Cardiac fibroblast (primary cell): ENCODE measurements around the gene PPP6R2.

Experiments
- DNase-seq, 2 donors: peaks; one replicate each; pipeline versions ENCODE4 v3.0.0 to v3.0.0-alpha.2; 2010; ENCODE audit warnings: low read depth in 2 of 2
- H3K4me3 ChIP-seq, 2 donors: replicated peaks in 1 of 2; 1 replicate in 1 of 2; 2 replicates in 1 of 2; pipeline ENCODE4 v1.5.1; 2011; ENCODE audit warnings: low read depth in 2 of 2, low read length in 2 of 2, mild to moderate bottlenecking in 2 of 2, moderate library complexity in 1 of 2
- CTCF ChIP-seq: IDR thresholded peaks from one replicate; pipeline ENCODE4 v1.5.1; 2011; ENCODE audit warnings: low read depth, mild to moderate bottlenecking, low read length, inconsistent platforms

PPP6R2 gene

GRCh38 chr22:50485221-50486131 lies 142.3 kb downstream of the PPP6R2 start:
- no peak for DNase-seq
- TF ChIP-seq CTCF: no peak
- no peak overlapping the region for H3K4me3 ChIP-seq

- H3K4me3 ChIP-seq: no peak within 1 kb of the TSS
- peak in 1 of 2 donors; percentile 23 for DNase-seq
- no peak for TF ChIP-seq CTCF
These were observed 143.6 kb downstream of the PPP6R2 start, which contains the start of gene MIOX for GRCh38 chr22:50486561-50487289. Gene MIOX, plus strand, starts transcription at chr22:50486859. Its CDS starts 39 bp downstream, at chr22:50486898.

- TF ChIP-seq CTCF: no peak
- H3K4me3 ChIP-seq: no peak overlapping the region
- DNase-seq: no peak
These were observed 144.3 kb downstream of the PPP6R2 start for GRCh38 chr22:50487290-50488005.

GRCh38 chr22:50488006-50488677 lies 145.0 kb downstream of the PPP6R2 start:
- no peak overlapping the region for H3K4me3 ChIP-seq
- TF ChIP-seq CTCF: no peak
- no peak for DNase-seq

GRCh38 chr22:50488886-50489285 lies 145.8 kb downstream of the PPP6R2 start:
- no peak for DNase-seq
- no peak overlapping the region for H3K4me3 ChIP-seq
- TF ChIP-seq CTCF: no peak
